Measurements from ENCODE around the gene TCF12. TPM values are rescaled to one million over a fixed set of nuclear protein-coding genes. Genes with fewer than 3 reads are reported as not detected.

TCF12 gene
- polyA plus RNA-seq, 4 donors, result 15.4 to 62.0 (median 18.5) TPM

DNA sequence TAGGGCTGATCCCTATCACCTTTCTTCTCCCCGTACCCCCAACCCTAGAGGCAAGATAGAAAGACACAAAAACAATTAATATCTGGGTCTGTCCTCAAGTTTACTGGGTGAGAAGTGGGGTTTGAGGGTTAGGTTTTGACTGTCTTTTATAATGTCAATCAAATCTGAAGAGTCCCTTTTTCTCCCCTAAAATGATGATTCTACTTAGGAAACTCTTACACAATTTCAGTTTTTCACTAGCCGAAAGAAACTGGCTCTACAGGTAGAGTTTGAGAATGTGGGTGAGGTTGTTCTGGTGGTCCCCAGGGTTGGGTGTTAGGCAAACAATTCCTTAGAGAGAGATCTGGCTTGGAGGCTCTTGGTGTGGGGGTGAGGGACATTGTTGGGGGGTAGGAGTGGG lies 189.9 kb downstream of the TCF12 start:
- DNase-seq (no peak), FAIRE-seq (no peak)
- no peak overlapping the region for H3K4me3 ChIP-seq (ENCODE audit: low read depth in 1 of 3, low read length in 3 of 3)
- no peak overlapping the region for H3K27ac ChIP-seq (ENCODE audit: low read depth in 1 of 3, low read length in 2 of 3)
- peaks cover 0 to 10% (median 0%) of the 10 kb centered on the region in 3 donors for H3K36me3 ChIP-seq (ENCODE audit: control insufficient read depth in 3 of 3, insufficient read depth in 2 of 3, low read depth in 1 of 3, low read length in 3 of 3)
- no peaks in the 10 kb centered on the region for H3K4me1 ChIP-seq (ENCODE audit: control insufficient read depth in 3 of 3, insufficient read depth in 2 of 3, low read depth in 1 of 3, low read length in 2 of 3)
- no peaks in the 10 kb centered on the region for H3K27me3 ChIP-seq (ENCODE audit: control insufficient read depth in 3 of 3, insufficient read depth in 3 of 3, low read length in 3 of 3)
- peaks cover 0 to 2% of the 10 kb centered on the region in 2 donors for H3K9me3 ChIP-seq (ENCODE audit: control insufficient read depth in 2 of 2, insufficient read depth in 1 of 2, low read depth in 1 of 2, low read length in 1 of 2)
- WGBS, 3 donors, result 84 to 96% (median 87%) methylated on average over 2 of the region's 2 CpGs

DNA sequence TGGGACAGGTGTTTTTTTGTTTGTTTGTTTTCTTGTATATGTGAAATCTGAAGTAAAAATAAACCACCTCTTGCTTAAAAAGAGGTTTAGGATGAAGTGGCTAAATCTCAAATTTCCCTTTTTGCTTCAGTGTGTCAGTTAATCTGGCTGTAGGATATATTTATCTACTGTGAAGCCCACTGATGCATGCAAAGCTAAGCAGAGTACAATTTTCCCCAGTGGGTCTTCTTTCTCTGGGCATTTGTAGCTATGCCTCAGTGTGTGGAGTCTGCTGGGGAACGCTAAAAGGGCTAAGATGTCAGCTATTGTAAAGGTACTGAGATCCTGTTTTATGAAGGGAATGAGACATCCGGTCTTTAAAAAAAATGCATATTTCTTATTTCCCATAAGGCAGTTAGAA lies 190.6 kb downstream of the TCF12 start:
- 93 to 97% (median 93%) methylated on average over 2 of the region's 2 CpGs for WGBS, 3 donors
- DNase-seq (no peak), FAIRE-seq (no peak)
- H3K36me3 ChIP-seq (ENCODE audit: control insufficient read depth in 3 of 3, insufficient read depth in 2 of 3, low read depth in 1 of 3, low read length in 3 of 3), result peaks cover 0 to 10% (median 0%) of the 10 kb centered on the region in 3 donors
- no peak overlapping the region for H3K27ac ChIP-seq (ENCODE audit: low read depth in 1 of 3, low read length in 2 of 3)
- H3K4me3 ChIP-seq (ENCODE audit: low read depth in 1 of 3, low read length in 3 of 3), result no peak overlapping the region
- peaks cover 0 to under 1% (median 0%) of the 10 kb centered on the region in 3 donors for H3K4me1 ChIP-seq (ENCODE audit: control insufficient read depth in 3 of 3, insufficient read depth in 2 of 3, low read depth in 1 of 3, low read length in 2 of 3)
- H3K9me3 ChIP-seq (ENCODE audit: control insufficient read depth in 2 of 2, insufficient read depth in 1 of 2, low read depth in 1 of 2, low read length in 1 of 2), result peaks cover 0 to 2% of the 10 kb centered on the region in 2 donors
- H3K27me3 ChIP-seq (ENCODE audit: control insufficient read depth in 3 of 3, insufficient read depth in 3 of 3, low read length in 3 of 3), result no peaks in the 10 kb centered on the region

DNA sequence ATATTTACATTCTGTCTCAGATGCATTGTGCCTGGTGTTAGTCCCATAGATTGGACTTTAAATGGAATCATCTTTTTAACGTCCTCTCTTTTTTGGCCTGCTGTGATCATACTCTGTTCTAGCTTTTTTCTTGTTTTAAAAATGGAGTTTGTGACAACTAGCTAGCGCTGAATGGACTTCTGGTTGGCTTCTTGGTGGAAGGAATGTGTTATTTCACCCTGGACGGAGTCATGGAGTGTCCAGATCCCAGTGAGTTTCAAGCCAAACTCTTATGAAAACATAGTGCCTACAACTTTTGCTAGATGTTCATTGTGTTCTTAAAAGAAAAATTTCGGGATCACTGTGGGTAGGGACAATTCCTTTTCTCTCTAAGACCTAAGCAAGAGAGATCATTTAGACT lies 192.6 kb downstream of the TCF12 start:
- WGBS, 3 donors, result 92 to 94% (median 93%) methylated on average over 4 of the region's 4 CpGs
- no peak for FAIRE-seq
- peaks cover 0 to 2% of the 10 kb centered on the region in 2 donors for H3K9me3 ChIP-seq (ENCODE audit: control insufficient read depth in 2 of 2, insufficient read depth in 1 of 2, low read depth in 1 of 2, low read length in 1 of 2)
- H3K4me1 ChIP-seq (ENCODE audit: control insufficient read depth in 3 of 3, insufficient read depth in 2 of 3, low read depth in 1 of 3, low read length in 2 of 3), result peaks cover 0 to 3% (median 0%) of the 10 kb centered on the region in 3 donors
- H3K27ac ChIP-seq (ENCODE audit: low read depth in 1 of 3, low read length in 2 of 3), result no peak overlapping the region
- H3K27me3 ChIP-seq (ENCODE audit: control insufficient read depth in 3 of 3, insufficient read depth in 3 of 3, low read length in 3 of 3), result no peaks in the 10 kb centered on the region
- H3K36me3 ChIP-seq (ENCODE audit: control insufficient read depth in 3 of 3, insufficient read depth in 2 of 3, low read depth in 1 of 3, low read length in 3 of 3), result peaks cover 0 to 3% (median 0%) of the 10 kb centered on the region in 3 donors
- DNase-seq, result no peak
- H3K4me3 ChIP-seq (ENCODE audit: low read depth in 1 of 3, low read length in 3 of 3), result no peak overlapping the region

DNA sequence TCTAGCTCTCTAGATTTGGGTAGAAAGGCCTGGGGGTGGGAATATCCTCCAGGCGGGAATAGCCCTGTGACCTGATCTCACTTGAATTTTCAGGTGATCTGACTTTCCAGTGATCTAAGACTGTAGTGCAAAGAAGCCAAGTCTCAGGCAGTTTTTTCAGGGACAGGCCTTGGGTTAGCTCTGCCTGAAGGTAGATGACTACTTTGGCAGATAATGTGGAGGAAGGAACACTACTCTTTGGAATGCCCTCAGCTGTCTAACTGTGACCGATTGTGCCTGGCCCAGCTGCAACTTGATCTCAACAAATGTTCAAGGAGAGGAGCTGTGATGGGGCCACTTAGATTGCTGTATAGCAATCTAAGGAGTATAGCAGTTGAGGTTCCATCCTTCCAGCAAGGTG lies 193.7 kb downstream of the TCF12 start:
- H3K27ac ChIP-seq (ENCODE audit: low read depth in 1 of 3, low read length in 2 of 3), result no peak overlapping the region
- WGBS, 3 donors, result 64 to 72% (median 68%) methylated on average over 2 of the region's 2 CpGs
- H3K9me3 ChIP-seq (ENCODE audit: control insufficient read depth in 2 of 2, insufficient read depth in 1 of 2, low read depth in 1 of 2, low read length in 1 of 2), result no peaks in the 10 kb centered on the region

GRCh38 chr15:57114070-57114469 lies 195.6 kb downstream of the TCF12 start:
- DNase-seq, result peak; percentile 18 to 76

More for the DNA sequence above, 193.7 kb downstream of the TCF12 start:
- no peak for FAIRE-seq
- peaks cover 0 to 3% (median 1%) of the 10 kb centered on the region in 3 donors for H3K4me1 ChIP-seq (ENCODE audit: control insufficient read depth in 3 of 3, insufficient read depth in 2 of 3, low read depth in 1 of 3, low read length in 2 of 3)
- H3K36me3 ChIP-seq (ENCODE audit: control insufficient read depth in 3 of 3, insufficient read depth in 2 of 3, low read depth in 1 of 3, low read length in 3 of 3), result peaks cover 0 to 6% (median 0%) of the 10 kb centered on the region in 3 donors
- DNase-seq, result no peak
- H3K4me3 ChIP-seq (ENCODE audit: low read depth in 1 of 3, low read length in 3 of 3), result no peak overlapping the region
- H3K27me3 ChIP-seq (ENCODE audit: control insufficient read depth in 3 of 3, insufficient read depth in 3 of 3, low read length in 3 of 3), result no peaks in the 10 kb centered on the region

GRCh38 chr15:57118013-57118799 lies 199.8 kb downstream of the TCF12 start:
- no peak overlapping the region for H3K27ac ChIP-seq (ENCODE audit: low read depth in 1 of 3, low read length in 2 of 3)
- no peaks in the 10 kb centered on the region for H3K27me3 ChIP-seq (ENCODE audit: control insufficient read depth in 3 of 3, insufficient read depth in 3 of 3, low read length in 3 of 3)
- 44 to 48% (median 47%) methylated on average over 2 of the region's 2 CpGs for WGBS, 3 donors
- H3K4me3 ChIP-seq (ENCODE audit: low read depth in 1 of 3, low read length in 3 of 3), result no peak overlapping the region
- H3K9me3 ChIP-seq (ENCODE audit: control insufficient read depth in 2 of 2, insufficient read depth in 1 of 2, low read depth in 1 of 2, low read length in 1 of 2), result no peaks in the 10 kb centered on the region
- peaks cover 0 to 7% (median 3%) of the 10 kb centered on the region in 3 donors for H3K4me1 ChIP-seq (ENCODE audit: control insufficient read depth in 3 of 3, insufficient read depth in 2 of 3, low read depth in 1 of 3, low read length in 2 of 3)
- no peak for DNase-seq
- FAIRE-seq, result no peak
- H3K36me3 ChIP-seq (ENCODE audit: control insufficient read depth in 3 of 3, insufficient read depth in 2 of 3, low read depth in 1 of 3, low read length in 3 of 3), result peaks cover 0 to 3% (median 0%) of the 10 kb centered on the region in 3 donors

More at GRCh38 chr15:57114070-57114469, 195.6 kb downstream of the TCF12 start:
- WGBS, 3 donors, result 17 to 60% (median 27%) methylated on average over 3 of the region's 3 CpGs
- Histone ChIP-seq H3K9me3 (ENCODE audit: control insufficient read depth in 2 of 2, insufficient read depth in 1 of 2, low read depth in 1 of 2, low read length in 1 of 2) (no peaks in the 10 kb centered on the region), H3K4me3 (ENCODE audit: low read depth in 1 of 3, low read length in 3 of 3) (no peak overlapping the region), H3K36me3 (ENCODE audit: control insufficient read depth in 3 of 3, insufficient read depth in 2 of 3, low read depth in 1 of 3, low read length in 3 of 3) (peaks cover 0 to 6% (median 0%) of the 10 kb centered on the region in 3 donors), H3K27me3 (ENCODE audit: control insufficient read depth in 3 of 3, insufficient read depth in 3 of 3, low read length in 3 of 3) (no peaks in the 10 kb centered on the region), H3K4me1 (ENCODE audit: control insufficient read depth in 3 of 3, insufficient read depth in 2 of 3, low read depth in 1 of 3, low read length in 2 of 3) (peaks cover 0 to 3% (median 1%) of the 10 kb centered on the region in 3 donors), H3K27ac (ENCODE audit: low read depth in 1 of 3, low read length in 2 of 3) (no peak overlapping the region)
- FAIRE-seq, result no peak

DNA sequence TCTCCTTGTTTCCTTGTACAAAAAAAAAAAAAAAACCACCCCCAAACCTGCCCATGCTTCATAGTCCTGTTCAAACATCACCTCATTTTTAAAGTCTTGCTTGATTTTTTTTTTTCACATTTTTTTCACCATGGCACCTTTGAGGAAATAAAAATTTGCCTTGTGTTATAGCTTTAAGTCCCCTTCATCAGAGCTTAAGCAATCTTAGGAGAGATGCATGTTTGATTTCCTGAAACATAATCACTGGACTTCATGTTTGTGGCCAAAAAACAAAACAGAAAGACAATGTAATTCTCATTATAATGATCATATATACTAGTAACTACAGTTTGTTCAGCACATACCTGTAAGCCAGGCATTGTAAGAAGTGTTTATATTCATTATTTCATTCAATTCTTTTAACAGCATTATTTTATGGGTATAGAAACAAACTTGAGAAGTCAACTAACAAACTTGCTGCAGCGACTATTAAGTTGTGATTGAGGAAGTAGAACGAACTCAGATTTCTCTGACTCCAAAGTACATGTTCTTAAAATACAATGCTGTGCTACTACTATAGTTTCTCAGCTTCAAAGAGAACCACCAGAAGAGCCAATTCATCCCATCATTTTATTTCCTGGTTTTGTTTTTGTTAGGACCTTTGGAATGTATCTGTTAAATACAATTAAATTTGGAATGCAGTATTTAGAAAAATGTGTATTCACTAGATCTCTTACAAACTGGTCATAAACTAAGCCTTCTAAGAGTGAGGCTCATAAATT lies 203.8 kb downstream of the TCF12 start:
- DNase-seq (peak in 1 of 2 donors; percentile 54), FAIRE-seq (no peak)
- peaks cover 0 to 12% (median 0%) of the 10 kb centered on the region in 3 donors for H3K36me3 ChIP-seq (ENCODE audit: control insufficient read depth in 3 of 3, insufficient read depth in 2 of 3, low read depth in 1 of 3, low read length in 3 of 3)
- no peak overlapping the region for H3K27ac ChIP-seq (ENCODE audit: low read depth in 1 of 3, low read length in 2 of 3)
- WGBS, 3 donors, result 13 to 31% (median 23%) methylated on average over 2 of the region's 2 CpGs
- no peaks in the 10 kb centered on the region for H3K9me3 ChIP-seq (ENCODE audit: control insufficient read depth in 2 of 2, insufficient read depth in 1 of 2, low read depth in 1 of 2, low read length in 1 of 2)
- H3K27me3 ChIP-seq (ENCODE audit: control insufficient read depth in 3 of 3, insufficient read depth in 3 of 3, low read length in 3 of 3), result no peaks in the 10 kb centered on the region
- H3K4me1 ChIP-seq (ENCODE audit: control insufficient read depth in 3 of 3, insufficient read depth in 2 of 3, low read depth in 1 of 3, low read length in 2 of 3), result peaks cover 0 to 3% (median 2%) of the 10 kb centered on the region in 3 donors
- no peak overlapping the region for H3K4me3 ChIP-seq (ENCODE audit: low read depth in 1 of 3, low read length in 3 of 3)

- H3K9me3 ChIP-seq (ENCODE audit: control insufficient read depth in 2 of 2, insufficient read depth in 1 of 2, low read depth in 1 of 2, low read length in 1 of 2), result no peaks in the 10 kb centered on the region
- no peak overlapping the region for H3K27ac ChIP-seq (ENCODE audit: low read depth in 1 of 3, low read length in 2 of 3)
- H3K36me3 ChIP-seq (ENCODE audit: control insufficient read depth in 3 of 3, insufficient read depth in 2 of 3, low read depth in 1 of 3, low read length in 3 of 3), result peaks cover 0 to 12% (median 0%) of the 10 kb centered on the region in 3 donors
- FAIRE-seq, result no peak
- H3K4me1 ChIP-seq (ENCODE audit: control insufficient read depth in 3 of 3, insufficient read depth in 2 of 3, low read depth in 1 of 3, low read length in 2 of 3), result peaks cover 0 to 3% (median 2%) of the 10 kb centered on the region in 3 donors
- 95 to 100% (median 98%) methylated on average over 1 of the region's 1 CpG for WGBS, 3 donors
- H3K4me3 ChIP-seq (ENCODE audit: low read depth in 1 of 3, low read length in 3 of 3), result no peak overlapping the region
- DNase-seq, result no peak
- H3K27me3 ChIP-seq (ENCODE audit: control insufficient read depth in 3 of 3, insufficient read depth in 3 of 3, low read length in 3 of 3), result no peaks in the 10 kb centered on the region
These were observed 205.6 kb downstream of the TCF12 start for GRCh38 chr15:57124036-57124435.

Measured in small intestine (tissue), 7 donors.